ENCODE results near the gene TRIM52.
"Not testable (repeated sequence)": the region's sequence is repeated elsewhere in the genome, so short reads cannot be mapped to it uniquely, and the experiment has no call there.

- TF ChIP-seq, protein P1, sequence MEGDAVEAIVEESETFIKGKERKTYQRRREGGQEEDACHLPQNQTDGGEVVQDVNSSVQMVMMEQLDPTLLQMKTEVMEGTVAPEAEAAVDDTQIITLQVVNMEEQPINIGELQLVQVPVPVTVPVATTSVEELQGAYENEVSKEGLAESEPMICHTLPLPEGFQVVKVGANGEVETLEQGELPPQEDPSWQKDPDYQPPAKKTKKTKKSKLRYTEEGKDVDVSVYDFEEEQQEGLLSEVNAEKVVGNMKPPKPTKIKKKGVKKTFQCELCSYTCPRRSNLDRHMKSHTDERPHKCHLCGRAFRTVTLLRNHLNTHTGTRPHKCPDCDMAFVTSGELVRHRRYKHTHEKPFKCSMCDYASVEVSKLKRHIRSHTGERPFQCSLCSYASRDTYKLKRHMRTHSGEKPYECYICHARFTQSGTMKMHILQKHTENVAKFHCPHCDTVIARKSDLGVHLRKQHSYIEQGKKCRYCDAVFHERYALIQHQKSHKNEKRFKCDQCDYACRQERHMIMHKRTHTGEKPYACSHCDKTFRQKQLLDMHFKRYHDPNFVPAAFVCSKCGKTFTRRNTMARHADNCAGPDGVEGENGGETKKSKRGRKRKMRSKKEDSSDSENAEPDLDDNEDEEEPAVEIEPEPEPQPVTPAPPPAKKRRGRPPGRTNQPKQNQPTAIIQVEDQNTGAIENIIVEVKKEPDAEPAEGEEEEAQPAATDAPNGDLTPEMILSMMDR (IDR thresholded peaks at IDR 0.05; ENCODE audit: insufficient read depth, low read length) = not testable (repeated sequence)
- TF ChIP-seq, protein P2, sequence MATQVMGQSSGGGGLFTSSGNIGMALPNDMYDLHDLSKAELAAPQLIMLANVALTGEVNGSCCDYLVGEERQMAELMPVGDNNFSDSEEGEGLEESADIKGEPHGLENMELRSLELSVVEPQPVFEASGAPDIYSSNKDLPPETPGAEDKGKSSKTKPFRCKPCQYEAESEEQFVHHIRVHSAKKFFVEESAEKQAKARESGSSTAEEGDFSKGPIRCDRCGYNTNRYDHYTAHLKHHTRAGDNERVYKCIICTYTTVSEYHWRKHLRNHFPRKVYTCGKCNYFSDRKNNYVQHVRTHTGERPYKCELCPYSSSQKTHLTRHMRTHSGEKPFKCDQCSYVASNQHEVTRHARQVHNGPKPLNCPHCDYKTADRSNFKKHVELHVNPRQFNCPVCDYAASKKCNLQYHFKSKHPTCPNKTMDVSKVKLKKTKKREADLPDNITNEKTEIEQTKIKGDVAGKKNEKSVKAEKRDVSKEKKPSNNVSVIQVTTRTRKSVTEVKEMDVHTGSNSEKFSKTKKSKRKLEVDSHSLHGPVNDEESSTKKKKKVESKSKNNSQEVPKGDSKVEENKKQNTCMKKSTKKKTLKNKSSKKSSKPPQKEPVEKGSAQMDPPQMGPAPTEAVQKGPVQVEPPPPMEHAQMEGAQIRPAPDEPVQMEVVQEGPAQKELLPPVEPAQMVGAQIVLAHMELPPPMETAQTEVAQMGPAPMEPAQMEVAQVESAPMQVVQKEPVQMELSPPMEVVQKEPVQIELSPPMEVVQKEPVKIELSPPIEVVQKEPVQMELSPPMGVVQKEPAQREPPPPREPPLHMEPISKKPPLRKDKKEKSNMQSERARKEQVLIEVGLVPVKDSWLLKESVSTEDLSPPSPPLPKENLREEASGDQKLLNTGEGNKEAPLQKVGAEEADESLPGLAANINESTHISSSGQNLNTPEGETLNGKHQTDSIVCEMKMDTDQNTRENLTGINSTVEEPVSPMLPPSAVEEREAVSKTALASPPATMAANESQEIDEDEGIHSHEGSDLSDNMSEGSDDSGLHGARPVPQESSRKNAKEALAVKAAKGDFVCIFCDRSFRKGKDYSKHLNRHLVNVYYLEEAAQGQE (IDR thresholded peaks at IDR 0.05; ENCODE audit: insufficient replicate concordance, low read depth) = not testable (repeated sequence)
- TF ChIP-seq GABPA (IDR thresholded peaks at IDR 0.05; ENCODE audit: low read depth) = not testable (repeated sequence)
Observed at GRCh38 chr5:181273433-181273744, 12.4 kb upstream of the TRIM52 start.

Measured in HL-60 (cell line).